Panc1 (cell line): Measurements from ENCODE around the gene RASD1. TPM values are rescaled to one million over a fixed set of nuclear protein-coding genes. Genes with fewer than 3 reads are reported as not detected.

Experiments used
- ATAC-seq: fragments of 200-7000 bp; cut with Tn5 transposase; 2 replicates; pipeline ENCODE4 v1.9.1; 2020; ENCODE audit warnings: mild to moderate bottlenecking, moderate library complexity
- BruUV-seq: library from RNA; stranded (reverse); fragments of 400-500 nt; replicated peaks from 2 replicates; lab custom pipeline; 2021; lab: Mats Ljungman, UMichigan
- CTCF ChIA-PET: fragments of 300-600 bp; sonication (Branson Sonifier 250); formaldehyde crosslinking; loops from one replicate; lab custom pipeline; 2022; ENCODE audit warnings: antibody characterized with exemption; lab: Charles Lee
- POLR2A ChIA-PET: fragments of 300-600 bp; sonication (Branson Sonifier 250); formaldehyde crosslinking; loops from one replicate; lab custom pipeline; 2022; ENCODE audit warnings: antibody characterized with exemption; lab: Charles Lee
- DNase-seq: peaks from one replicate; pipeline ENCODE4 v3.0.0-alpha.2; 2010; ENCODE audit warnings: low read depth, low spot score
- H3K27ac ChIP-seq: 2 replicates; pipeline ENCODE4 v1.5.1; 2011; ENCODE audit warnings: mild to moderate bottlenecking, low read length, inconsistent platforms
- H3K27me3 ChIP-seq: fragments of 200-500 bp; sonication (Bioruptor generic); 2 replicates; pipeline ENCODE4 v1.6.0; 2014; ENCODE audit warnings: low read length, inconsistent platforms; ENCODE audit not compliant: control insufficient read depth, insufficient read depth
- H3K36me3 ChIP-seq: fragments of 200-500 bp; sonication (Bioruptor generic); 2 replicates; pipeline ENCODE4 v1.5.1; 2014; ENCODE audit warnings: inconsistent platforms, mild to moderate bottlenecking, low read length, moderate library complexity; ENCODE audit not compliant: control insufficient read depth, insufficient read depth
- H3K4me1 ChIP-seq: 2 replicates; pipeline ENCODE4 v1.5.1; 2011; ENCODE audit warnings: inconsistent platforms, mild to moderate bottlenecking, low read length, moderate library complexity; ENCODE audit not compliant: control insufficient read depth, insufficient read depth
- H3K4me3 ChIP-seq, 2 experiments: 2 replicates each; pipeline ENCODE4 v1.5.1; 2011 to 2012; ENCODE audit warnings: low read depth in 2 of 2, low read length in 2 of 2, mild to moderate bottlenecking in 2 of 2, inconsistent platforms in 1 of 2, moderate library complexity in 1 of 2
- H3K9me3 ChIP-seq: fragments of 200-500 bp; sonication (Bioruptor generic); 2 replicates; pipeline ENCODE4 v1.5.1; 2014; ENCODE audit warnings: low read depth, mild to moderate bottlenecking, inconsistent platforms, low read length, moderate library complexity; ENCODE audit not compliant: control insufficient read depth, insufficient read depth
- CTCF ChIP-seq: fragments of 450-650 bp; IDR thresholded peaks from 2 replicates; pipeline ENCODE4 v1.5.1; 2017; ENCODE audit warnings: mild to moderate bottlenecking
- POLR2AphosphoS5 ChIP-seq: IDR thresholded peaks from 2 replicates; pipeline ENCODE4 v1.6.1; 2012; ENCODE audit warnings: mild to moderate bottlenecking, low read depth, low read length, moderate library complexity
- REST ChIP-seq, 2 experiments: IDR thresholded peaks; 2 replicates each; pipeline ENCODE4 v1.6.1; 2011 to 2012; ENCODE audit warnings: low read depth in 2 of 2, control low read depth in 1 of 2, low read length in 1 of 2, mild to moderate bottlenecking in 1 of 2, moderate library complexity in 1 of 2; ENCODE audit not compliant: insufficient read depth in 1 of 2
- SIN3A ChIP-seq: IDR thresholded peaks from 2 replicates; pipeline ENCODE4 v1.6.1; 2012; ENCODE audit warnings: low read depth, mild to moderate bottlenecking, low read length, moderate library complexity, borderline replicate concordance; ENCODE audit not compliant: insufficient read depth
- TCF7L2 ChIP-seq: IDR thresholded peaks from 2 replicates; pipeline ENCODE4 v1.6.1; 2011; ENCODE audit warnings: mild to moderate bottlenecking, low read depth, low read length, inconsistent platforms
- in situ Hi-C: cut with HindIII; loops from 2 replicates; pipeline ENCODE4 v1.10.0; 2016; ENCODE audit warnings: low sequenced_read_pairs, low pct_unique_long_range_greater_than_20kb
- intact Hi-C: fragments of 100-400 bp; cut with micrococcal nuclease; formaldehyde crosslinking; loops from one replicate; pipeline ENCODE4 v1.10.0; 2022; ENCODE audit not compliant: unreplicated experiment
- total RNA-seq: library from RNA; stranded (reverse); gene quantifications from one replicate; pipeline ENCODE4 v1.2.1, GENCODE V29; 2021; ENCODE audit not compliant: unreplicated experiment

The RASD1 gene
- total RNA-seq, 1 experiment from 2014 or later, result 1.7 TPM

- DNase-seq (no peak), ATAC-seq (no peak)
- no peaks in the 10 kb centered on the region for H3K36me3 ChIP-seq
- no peak for TF ChIP-seq REST (IDR thresholded peaks at IDR 0.05; ENCODE audit: insufficient read depth in 1 of 2, low read depth in 2 of 2, low read length in 1 of 2)
- no peak for TF ChIP-seq CTCF
- no peak for TF ChIP-seq POLR2AphosphoS5
- no peak for TF ChIP-seq TCF7L2
- TF ChIP-seq SIN3A, result no peak
- H3K27ac ChIP-seq, result no peak overlapping the region
- in situ Hi-C loops (no loop called here), intact Hi-C loops (no loop called here)
- ChIA-PET POLR2A (no interaction called here), CTCF (no interaction called here)
- H3K9me3 ChIP-seq, result no peaks in the 10 kb centered on the region
- H3K4me3 ChIP-seq, result no peak overlapping the region
- no TSS peak for BruUV-seq
- H3K27me3 ChIP-seq, result no peaks in the 10 kb centered on the region; the same call in 1 of the 2 replicates
- H3K4me1 ChIP-seq, result no peaks in the 10 kb centered on the region
Observed at GRCh38 chr17:17467720-17468119, 28.5 kb downstream of the RASD1 start.

DNA sequence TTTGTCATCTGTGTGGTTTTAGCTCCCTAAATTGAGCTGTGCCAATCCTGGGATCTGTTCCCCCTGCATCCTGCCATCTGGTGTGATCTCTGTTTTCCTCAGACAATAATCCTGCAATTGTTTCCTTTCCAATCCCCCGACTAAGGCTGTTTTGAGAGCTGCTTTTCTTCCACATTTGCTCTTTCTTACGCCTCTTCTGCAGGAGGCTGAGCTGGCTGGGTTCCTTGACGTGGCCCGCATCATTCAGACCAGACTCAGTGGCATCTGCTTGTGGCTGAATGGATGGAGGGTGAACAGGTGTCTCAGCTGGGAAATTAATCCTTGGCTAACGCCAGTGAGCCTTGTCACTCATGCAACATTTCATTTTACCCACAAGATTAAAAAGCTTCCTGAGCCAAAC is 29.2 kb downstream of the RASD1 start:
- ATAC-seq, result no peak
- Histone ChIP-seq H3K9me3 (no peaks in the 10 kb centered on the region), H3K27ac (no peak overlapping the region), H3K4me1 (no peaks in the 10 kb centered on the region), H3K4me3 (no peak overlapping the region), H3K36me3 (no peaks in the 10 kb centered on the region), H3K27me3 (no peaks in the 10 kb centered on the region; the same call in 1 of the 2 replicates)
- no peak for DNase-seq
- no TSS peak for BruUV-seq
- no peak for TF ChIP-seq SIN3A
- TF ChIP-seq CTCF, result no peak
- TF ChIP-seq REST (IDR thresholded peaks at IDR 0.05; ENCODE audit: insufficient read depth in 1 of 2, low read depth in 2 of 2, low read length in 1 of 2), result no peak
- TF ChIP-seq TCF7L2, result no peak
- TF ChIP-seq POLR2AphosphoS5, result no peak
- in situ Hi-C loops, result no loop called here
- CTCF ChIA-PET, result no interaction called here
- intact Hi-C loops, result no loop called here
- POLR2A ChIA-PET, result interaction anchor here (0.6 kb wide), 1 partner anchor 29 kb away, joined by 8 read pairs; no protein-coding TSS in a partner anchor
